ENCODE results near the gene TRPC1. TPM values are rescaled to one million over a fixed set of nuclear protein-coding genes. Genes with fewer than 3 reads are reported as not detected.

Gene TRPC1
- total RNA-seq, 1 experiment from 2014 or later: 18.6 TPM

DNA sequence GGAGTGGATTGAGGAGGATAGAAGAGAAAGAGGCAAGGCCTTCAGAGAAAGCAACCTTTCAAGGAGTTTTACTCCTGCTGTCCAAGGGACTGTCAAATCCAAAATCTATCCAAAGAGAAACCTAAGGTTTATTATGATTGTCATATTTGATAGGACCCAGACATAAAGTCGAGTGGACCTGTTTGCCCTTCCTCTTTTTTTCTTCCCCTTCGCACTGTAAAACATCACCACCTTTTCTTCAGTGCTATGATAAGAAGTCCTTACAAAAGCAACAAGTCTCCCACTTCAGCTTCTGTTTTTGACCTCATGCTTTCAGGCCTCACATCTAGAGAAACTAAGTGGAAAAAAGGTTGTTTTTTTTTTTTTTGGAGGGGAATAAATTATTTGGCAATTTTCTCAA is 73.0 kb downstream of the TRPC1 start:
- H2AK5ac ChIP-seq (ENCODE audit: insufficient read length, low read length): no peak overlapping the region
- peaks cover 3% of the 10 kb centered on the region; the same call in 1 of the 2 replicates for H3K4me1 ChIP-seq (ENCODE audit: insufficient read depth, low read length)
- no peak overlapping the region for H3K23ac ChIP-seq (ENCODE audit: insufficient read length, low read depth, low read length)
- H3K9ac ChIP-seq (ENCODE audit: extremely low read depth, insufficient read length, low read length): no peak overlapping the region
- H3K27ac Mint-ChIP-seq: peak overlapping the region in 1 of 3 experiments; percentile 89; a peak in 2 of 7 replicates
- no peak overlapping the region for H3K14ac ChIP-seq (ENCODE audit: insufficient read depth, low read length)
- H3T11ph ChIP-seq (ENCODE audit: low read length): no peak overlapping the region
- no peaks in the 10 kb centered on the region for H3K27me3 ChIP-seq (ENCODE audit: insufficient read depth, low read length)
- no peaks in the 10 kb centered on the region for H3K23me2 ChIP-seq (ENCODE audit: insufficient read length, low read depth, low read length, poor library complexity, severe bottlenecking)
- no peak overlapping the region for H2AFZ ChIP-seq (ENCODE audit: low read length)
- H3K79me1 ChIP-seq (ENCODE audit: insufficient read depth, low read depth, low read length, poor library complexity, severe bottlenecking): no peaks in the 10 kb centered on the region
- H4K5ac ChIP-seq (ENCODE audit: insufficient read length, low read depth, low read length): no peak overlapping the region
- H3K36me3 Mint-ChIP-seq (ENCODE audit: insufficient read depth in 1 of 3, low read depth in 3 of 3): peaks cover 3 to 12% (median 9%) of the 10 kb centered on the region in 3 experiments; a peak in 5 of 7 replicates
- no peak overlapping the region for H2BK120ac ChIP-seq (ENCODE audit: low read depth, low read length, poor library complexity, severe bottlenecking)
- no peak overlapping the region for H3K4ac ChIP-seq (ENCODE audit: low read depth, low read length)
- no peak overlapping the region for H3K27ac ChIP-seq (ENCODE audit: insufficient read length, low read depth, low read length)
- no peaks in the 10 kb centered on the region for H3K9me3 ChIP-seq (ENCODE audit: control insufficient read depth, low read depth, low read length)
- TF ChIP-seq, protein P1, sequence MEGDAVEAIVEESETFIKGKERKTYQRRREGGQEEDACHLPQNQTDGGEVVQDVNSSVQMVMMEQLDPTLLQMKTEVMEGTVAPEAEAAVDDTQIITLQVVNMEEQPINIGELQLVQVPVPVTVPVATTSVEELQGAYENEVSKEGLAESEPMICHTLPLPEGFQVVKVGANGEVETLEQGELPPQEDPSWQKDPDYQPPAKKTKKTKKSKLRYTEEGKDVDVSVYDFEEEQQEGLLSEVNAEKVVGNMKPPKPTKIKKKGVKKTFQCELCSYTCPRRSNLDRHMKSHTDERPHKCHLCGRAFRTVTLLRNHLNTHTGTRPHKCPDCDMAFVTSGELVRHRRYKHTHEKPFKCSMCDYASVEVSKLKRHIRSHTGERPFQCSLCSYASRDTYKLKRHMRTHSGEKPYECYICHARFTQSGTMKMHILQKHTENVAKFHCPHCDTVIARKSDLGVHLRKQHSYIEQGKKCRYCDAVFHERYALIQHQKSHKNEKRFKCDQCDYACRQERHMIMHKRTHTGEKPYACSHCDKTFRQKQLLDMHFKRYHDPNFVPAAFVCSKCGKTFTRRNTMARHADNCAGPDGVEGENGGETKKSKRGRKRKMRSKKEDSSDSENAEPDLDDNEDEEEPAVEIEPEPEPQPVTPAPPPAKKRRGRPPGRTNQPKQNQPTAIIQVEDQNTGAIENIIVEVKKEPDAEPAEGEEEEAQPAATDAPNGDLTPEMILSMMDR (conservative IDR thresholded peaks at IDR 0.05): no peak
- H2BK5ac ChIP-seq (ENCODE audit: insufficient read length, low read length): no peak overlapping the region
- H3K4me3 Mint-ChIP-seq: no peak overlapping the region
- H3K18ac ChIP-seq (ENCODE audit: insufficient read length, low read depth, low read length): no peak overlapping the region
- H3K56ac ChIP-seq (ENCODE audit: insufficient read length, low read depth, low read length): no peak overlapping the region
- no peak overlapping the region for H4K8ac ChIP-seq (replicated peaks; ENCODE audit: insufficient read length, low read depth, low read length)
- peaks cover 22 to 23% of the 10 kb centered on the region in 2 experiments for H3K4me1 Mint-ChIP-seq
- no peak for DNase-seq
- no peaks in the 10 kb centered on the region for H3K9me3 Mint-ChIP-seq
- H2BK12ac ChIP-seq (ENCODE audit: insufficient read length, low read depth, low read length): no peak overlapping the region
- H3K79me2 ChIP-seq (ENCODE audit: insufficient read depth, low read length): no peaks in the 10 kb centered on the region
- no peak overlapping the region for H2BK15ac ChIP-seq (ENCODE audit: low read depth, low read length)
- WGBS (ENCODE audit: extremely low coverage, insufficient read length, low lambda C conversion rate): no CpG with 5 or more reads among the region's 2 CpGs
- H4K20me1 ChIP-seq (ENCODE audit: control insufficient read depth, insufficient read depth, insufficient read length): no peaks in the 10 kb centered on the region
- H3K27me3 Mint-ChIP-seq (ENCODE audit: low read depth): no peaks in the 10 kb centered on the region
- H3K4me2 ChIP-seq (ENCODE audit: insufficient read depth, insufficient read length, low read length): no peak overlapping the region
- no peak overlapping the region for H4K91ac ChIP-seq (ENCODE audit: insufficient read length, low read depth, low read length)
- no peak overlapping the region for H2BK20ac ChIP-seq (ENCODE audit: low read depth, low read length, poor library complexity, severe bottlenecking)
